ENCODE results near the gene E2F6. TPM values are rescaled to one million over a fixed set of nuclear protein-coding genes. Genes with fewer than 3 reads are reported as not detected.

Gene E2F6
- polyA plus RNA-seq, 3 donors = 20.2 to 23.4 (median 21.0) TPM

DNA sequence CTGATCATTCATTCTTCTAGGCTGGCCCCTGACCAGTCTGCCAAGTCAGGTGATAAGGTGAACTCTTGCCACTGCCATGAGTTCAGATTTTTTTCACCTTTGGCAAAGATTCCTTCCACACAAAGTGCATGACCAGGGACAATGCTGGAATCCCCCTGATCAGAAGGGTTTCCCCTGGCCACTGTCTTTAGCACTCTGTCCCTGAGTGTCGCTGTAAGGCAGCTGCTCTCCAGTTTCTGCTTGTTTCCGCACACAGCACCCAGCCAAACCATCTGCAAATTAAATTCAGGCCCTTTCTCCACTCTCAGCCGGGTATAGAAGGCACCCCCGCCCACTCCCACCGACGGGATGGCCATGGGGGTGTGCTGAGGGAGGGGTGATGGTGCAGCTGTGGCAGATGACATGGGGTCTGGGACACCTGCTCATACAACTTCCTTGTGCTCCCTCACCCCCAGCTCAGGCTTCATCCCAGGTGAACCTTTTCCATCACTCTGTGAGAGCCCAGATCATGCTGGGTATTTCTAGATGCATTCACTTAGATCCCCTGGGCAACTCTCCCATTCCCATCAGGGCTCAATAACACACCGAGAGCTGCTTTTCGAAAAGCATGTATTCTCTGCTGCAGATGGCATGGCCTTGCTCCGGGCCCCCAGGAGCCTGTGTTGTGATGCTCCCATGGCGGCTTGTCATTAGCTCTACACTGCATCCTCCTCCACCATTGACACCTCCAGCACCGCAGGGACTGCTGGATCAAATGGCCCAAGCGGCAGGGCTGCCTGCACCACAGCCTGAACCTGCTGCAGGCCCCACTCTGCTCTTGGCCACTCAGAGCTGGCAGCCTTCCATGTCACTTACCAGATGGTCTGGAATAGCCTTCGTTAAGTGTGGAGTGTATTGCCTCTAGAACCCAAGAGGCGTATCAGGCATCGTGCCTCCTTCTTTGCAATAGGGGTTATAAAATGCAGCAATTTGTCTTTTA lies 69.2 kb downstream of the E2F6 start:
- no peak for DNase-seq

DNA sequence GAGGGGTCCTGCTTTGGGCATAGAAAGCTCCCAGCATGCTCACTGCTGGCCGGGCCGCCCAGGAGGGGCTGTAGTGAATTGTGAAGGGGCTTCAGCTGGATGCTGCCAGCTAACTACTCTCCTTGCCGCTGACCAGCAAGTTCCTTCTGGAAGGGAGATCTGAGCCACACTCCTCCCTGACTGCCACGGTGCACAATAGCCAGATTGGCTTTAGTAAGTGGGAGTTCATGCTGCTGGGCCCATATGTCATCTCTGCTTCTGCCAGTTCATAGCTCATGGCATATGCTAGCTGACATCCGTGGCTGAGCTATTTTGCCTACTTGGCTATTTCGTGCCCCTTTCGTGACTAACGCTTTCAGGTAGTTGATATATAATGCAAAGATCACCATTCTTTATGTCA lies 69.9 kb downstream of the E2F6 start:
- no peak for DNase-seq

DNA sequence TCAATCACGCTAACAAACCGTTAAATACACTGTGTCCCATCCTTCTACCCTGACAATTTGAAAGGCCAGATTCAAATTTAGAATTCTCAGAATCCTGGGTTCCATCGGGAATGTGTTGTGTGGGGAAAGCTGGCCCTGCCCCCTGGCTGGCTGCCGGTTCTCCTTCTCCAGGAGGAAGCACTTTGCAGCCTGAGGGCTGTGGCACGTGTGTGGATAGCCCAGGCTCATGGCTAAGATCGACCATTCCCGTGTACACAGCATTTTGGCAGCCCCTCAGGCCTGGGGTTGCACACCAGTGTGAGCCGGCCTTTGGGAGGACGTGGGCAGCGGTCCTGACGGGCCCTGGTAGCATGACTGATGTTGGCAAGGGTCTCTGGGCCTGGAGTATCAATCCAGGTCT lies 70.6 kb downstream of the E2F6 start:
- no peak for DNase-seq

Other genes with a start within 250 kb of the E2F6 start
- gene ROCK2, start 121.5 kb downstream of the E2F6 start, polyA plus RNA-seq (ENCODE audit: insufficient read length in 3 of 3) = 10 to 100 TPM; 33.0 to 40.8 (median 35.1) TPM
- gene GREB1, start 67.9 kb upstream of the E2F6 start, polyA plus RNA-seq (ENCODE audit: insufficient read length in 3 of 3) = 10 to 100 TPM; 10.2 to 16.2 (median 14.3) TPM
- not detected for gene NTSR2, start 204.0 kb upstream of the E2F6 start, polyA plus RNA-seq (ENCODE audit: insufficient read length in 3 of 3)